GM21723 (cell line): ENCODE measurements around the gene STRA8.

Experiments used
- ATAC-seq: cut with Tn5 transposase; IDR thresholded peaks from one replicate; pipeline ENCODE4 v1.9.1; 2021; ENCODE audit warnings: mild to moderate bottlenecking, moderate library complexity; ENCODE audit not compliant: unreplicated experiment

STRA8 gene

GRCh38 chr7:135262623-135263320, 29.1 kb downstream of the STRA8 start:
- ATAC-seq: no peak

GRCh38 chr7:135263321-135263970, 29.8 kb downstream of the STRA8 start:
- no peak for ATAC-seq

GRCh38 chr7:135265637-135266036, 32.0 kb downstream of the STRA8 start:
- ATAC-seq: no peak

- no peak for ATAC-seq
Observed at GRCh38 chr7:135269921-135270320, 36.3 kb downstream of the STRA8 start.

GRCh38 chr7:135270577-135271254, 37.1 kb downstream of the STRA8 start:
- no peak for ATAC-seq

GRCh38 chr7:135271255-135271615, 37.6 kb downstream of the STRA8 start:
- ATAC-seq: no peak

- no peak for ATAC-seq
Observed at GRCh38 chr7:135272303-135272702, 38.7 kb downstream of the STRA8 start.

- no peak for ATAC-seq
Observed at GRCh38 chr7:135273581-135273980, 39.9 kb downstream of the STRA8 start.

- peak; percentile 91 for ATAC-seq
Observed at GRCh38 chr7:135274495-135275268, 41.0 kb downstream of the STRA8 start.

- ATAC-seq: no peak
Observed at GRCh38 chr7:135275971-135276580, 42.4 kb downstream of the STRA8 start.

GRCh38 chr7:135277161-135277560, 43.5 kb downstream of the STRA8 start:
- ATAC-seq: no peak

GRCh38 chr7:135281363-135281949, 47.8 kb downstream of the STRA8 start:
- peak; percentile 99 for ATAC-seq

- ATAC-seq: no peak
Observed at GRCh38 chr7:135282561-135283254, 49.1 kb downstream of the STRA8 start.

- ATAC-seq: no peak
Observed at GRCh38 chr7:135283959-135284638, 50.5 kb downstream of the STRA8 start.

- no peak for ATAC-seq
Observed at GRCh38 chr7:135285547-135286233, 52.1 kb downstream of the STRA8 start.

GRCh38 chr7:135286876-135287275, 53.2 kb downstream of the STRA8 start:
- ATAC-seq: no peak

GRCh38 chr7:135290594-135290993, 57.0 kb downstream of the STRA8 start:
- ATAC-seq: no peak

- ATAC-seq: no peak
Observed at GRCh38 chr7:135291809-135292253, 58.2 kb downstream of the STRA8 start.

GRCh38 chr7:135299235-135299634, 65.6 kb downstream of the STRA8 start:
- no peak for ATAC-seq
